HepG2 (cell line): Measurements from ENCODE around the gene ZNF625. TPM values are rescaled to one million over a fixed set of nuclear protein-coding genes. Genes with fewer than 3 reads are reported as not detected.

ENCODE experiments used
- AKAP8 ChIP-seq: sonication (generic); formaldehyde crosslinking; IDR thresholded peaks from 2 replicates; pipeline ENCODE4 v1.5.1; 2020; ENCODE audit warnings: mild to moderate bottlenecking, missing genetic modification reagents
- CSRNP1 ChIP-seq: sonication (generic); formaldehyde crosslinking; IDR thresholded peaks from 2 replicates; pipeline ENCODE4 v1.8.1; 2023; ENCODE audit warnings: mild to moderate bottlenecking, missing genetic modification reagents
- ERF ChIP-seq: IDR thresholded peaks from 2 replicates; pipeline ENCODE4 v1.6.1; 2018; ENCODE audit warnings: missing biosample characterization, missing genetic modification reagents
- ETV5 ChIP-seq: IDR thresholded peaks from 2 replicates; pipeline ENCODE4 v1.6.1; 2018; ENCODE audit warnings: missing biosample characterization, missing genetic modification reagents, inconsistent platforms, borderline replicate concordance
- FOXJ3 ChIP-seq: sonication (generic); formaldehyde crosslinking; IDR thresholded peaks from 2 replicates; pipeline ENCODE4 v1.4.0; 2020; ENCODE audit warnings: missing genetic modification reagents, mild to moderate bottlenecking, borderline replicate concordance
- FOXK2 ChIP-seq: fragments of 450-650 bp; IDR thresholded peaks from 2 replicates; pipeline ENCODE4 v1.6.1; 2016
- HNF4A ChIP-seq: sonication (generic); formaldehyde crosslinking; IDR thresholded peaks from 2 replicates; pipeline ENCODE4 v1.4.0; 2020; ENCODE audit warnings: missing genetic modification reagents
- KDM3A ChIP-seq: IDR thresholded peaks from 2 replicates; pipeline ENCODE4 v1.6.1; 2018; ENCODE audit warnings: low read depth, missing compliant biosample characterization
- NFAT5 ChIP-seq: sonication (generic); formaldehyde crosslinking; IDR thresholded peaks from 2 replicates; pipeline ENCODE4 v1.4.0; 2020; ENCODE audit warnings: missing genetic modification reagents
- PHF5A ChIP-seq: IDR thresholded peaks from one replicate; pipeline ENCODE4 v1.6.1; 2018; ENCODE audit warnings: low read depth, missing genetic modification reagents; ENCODE audit not compliant: unreplicated experiment
- SALL1 ChIP-seq: sonication (generic); formaldehyde crosslinking; IDR thresholded peaks from 2 replicates; pipeline ENCODE4 v1.8.0; 2022; ENCODE audit warnings: mild to moderate bottlenecking, missing genetic modification reagents
- SOX6 ChIP-seq, 2 experiments: fragments of 450-650 bp in 1 of 2; sonication (generic) in 1 of 2; formaldehyde crosslinking in 1 of 2; IDR thresholded peaks; 2 replicates each; pipeline versions ENCODE4 v1.4.0 to v1.6.1; 2017 to 2020; ENCODE audit warnings: antibody characterized with exemption in 1 of 2, mild to moderate bottlenecking in 1 of 2, missing genetic modification reagents in 1 of 2
- TCF7L2 ChIP-seq: IDR thresholded peaks from 2 replicates; pipeline ENCODE4 v1.6.1; 2011; ENCODE audit warnings: mild to moderate bottlenecking, low read depth, low read length, moderate library complexity
- ZNF12 ChIP-seq: sonication (generic); formaldehyde crosslinking; IDR thresholded peaks from 2 replicates; pipeline ENCODE4 v1.5.0; 2020; ENCODE audit warnings: missing genetic modification reagents
- ZNF580 ChIP-seq: IDR thresholded peaks from 2 replicates; pipeline ENCODE4 v1.6.1; 2016; ENCODE audit warnings: low read depth, borderline replicate concordance
- ZNF607 ChIP-seq: sonication (generic); formaldehyde crosslinking; IDR thresholded peaks from 2 replicates; pipeline ENCODE4 v1.5.1; 2020; ENCODE audit warnings: missing genetic modification reagents, mild to moderate bottlenecking, borderline replicate concordance
- ZNF720 ChIP-seq: sonication (generic); formaldehyde crosslinking; IDR thresholded peaks from 2 replicates; pipeline ENCODE4 v1.4.0; 2020; ENCODE audit warnings: missing genetic modification reagents
- ZNF800 ChIP-seq: sonication (generic); formaldehyde crosslinking; IDR thresholded peaks from 2 replicates; pipeline ENCODE4 v1.4.0; 2020; ENCODE audit warnings: missing genetic modification reagents
- polyA plus RNA-seq, 8 experiments: library from polyadenylated mRNA; depleted of rRNA in 3 of 8; stranded (reverse) in 7 of 8; unstranded in 1 of 8; fragments of >200 nt; fragmentation: Illumina TruSeq in 4 of 8; extraction: Trizol in 4 of 8; gene quantifications; 2 replicates each; pipeline versions ENCODE4 v1.2.1 to v1.2.3, GENCODE V29; 2011 to 2016; ENCODE audit warnings: low read depth in 4 of 8, missing spikeins in 1 of 8, mixed read lengths in 1 of 8; ENCODE audit not compliant: insufficient read depth in 1 of 8
- total RNA-seq, 5 experiments: library from RNA; depleted of rRNA; stranded (reverse); fragments of >200 nt; fragmentation: Illumina TruSeq; extraction: Trizol; gene quantifications; 2 replicates each; pipeline ENCODE4 v1.2.3, GENCODE V29; 2016; ENCODE audit warnings: low read depth in 1 of 5

The ZNF625 gene
- total and polyA plus RNA-seq, 2 of the 13 experiments (the other 11 are each of a cell fraction or from before 2014, with no cell fraction given) = 1.7 to 12.2 TPM

- TF ChIP-seq ZNF800 (no peak), FOXJ3 (CRISPR knock-in tag) (no peak), NFAT5 (no peak), ETV5 (peak; percentile 42; the same call in 1 of the 2 replicates), SALL1 (CRISPR knock-in tag) (peak; percentile 49; the same call in 1 of the 2 replicates), KDM3A (no peak), SOX6 (IDR thresholded peaks at IDR 0.05) (no peak), SOX6 (CRISPR knock-in tag; IDR thresholded peaks at IDR 0.05) (no peak), ERF (CRISPR knock-in tag) (no peak), HNF4A (no peak), ZNF607 (CRISPR knock-in tag) (no peak), CSRNP1 (0 out of 2 replicates have a peak, but pooled peaks have one; percentile 22), PHF5A (CRISPR knock-in tag) (peak; percentile 51), AKAP8 (CRISPR knock-in tag) (no peak), ZNF580 (CRISPR knock-in tag) (peak; percentile 36; the same call in 1 of the 2 replicates), ZNF12 (CRISPR knock-in tag) (no peak), FOXK2 (no peak), TCF7L2 (no peak), ZNF720 (CRISPR knock-in tag) (no peak)
Observed at GRCh38 chr19:12140545-12141404, 15.8 kb downstream of the ZNF625 start (continued).
